HL-60 (cell line): Measurements from ENCODE around the gene GNAQ.

Experiments
- POLR2AphosphoS5 ChIP-seq: IDR thresholded peaks from 2 replicates; pipeline ENCODE4 v1.6.1; 2012; ENCODE audit warnings: low read depth
- TF ChIP-seq, protein P1 (sequence below): IDR thresholded peaks from one replicate; pipeline ENCODE4 v1.5.1; 2011; ENCODE audit warnings: low read length, control low read depth, inconsistent platforms; ENCODE audit not compliant: insufficient read depth

DNA sequence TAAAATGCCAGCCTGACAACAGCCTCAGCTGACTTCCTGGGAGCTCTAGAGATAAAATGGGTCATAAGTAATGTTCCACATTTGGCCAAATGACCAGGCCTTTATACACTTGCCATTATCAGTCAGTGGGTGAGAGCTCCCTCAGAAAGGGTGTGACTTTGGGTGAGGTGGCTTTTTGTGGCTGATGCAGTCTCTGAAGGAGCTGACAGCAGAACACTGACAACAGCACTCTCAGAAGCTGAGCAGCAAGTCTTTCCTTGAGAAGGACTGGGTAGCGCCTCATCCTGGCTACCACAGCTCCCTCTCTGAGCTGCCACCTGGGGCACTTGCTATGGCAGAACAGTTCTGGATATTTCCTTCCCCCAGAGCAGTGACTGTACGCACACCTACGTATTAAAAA lies 22.0 kb upstream of the GNAQ start:
- TF ChIP-seq, protein P1, sequence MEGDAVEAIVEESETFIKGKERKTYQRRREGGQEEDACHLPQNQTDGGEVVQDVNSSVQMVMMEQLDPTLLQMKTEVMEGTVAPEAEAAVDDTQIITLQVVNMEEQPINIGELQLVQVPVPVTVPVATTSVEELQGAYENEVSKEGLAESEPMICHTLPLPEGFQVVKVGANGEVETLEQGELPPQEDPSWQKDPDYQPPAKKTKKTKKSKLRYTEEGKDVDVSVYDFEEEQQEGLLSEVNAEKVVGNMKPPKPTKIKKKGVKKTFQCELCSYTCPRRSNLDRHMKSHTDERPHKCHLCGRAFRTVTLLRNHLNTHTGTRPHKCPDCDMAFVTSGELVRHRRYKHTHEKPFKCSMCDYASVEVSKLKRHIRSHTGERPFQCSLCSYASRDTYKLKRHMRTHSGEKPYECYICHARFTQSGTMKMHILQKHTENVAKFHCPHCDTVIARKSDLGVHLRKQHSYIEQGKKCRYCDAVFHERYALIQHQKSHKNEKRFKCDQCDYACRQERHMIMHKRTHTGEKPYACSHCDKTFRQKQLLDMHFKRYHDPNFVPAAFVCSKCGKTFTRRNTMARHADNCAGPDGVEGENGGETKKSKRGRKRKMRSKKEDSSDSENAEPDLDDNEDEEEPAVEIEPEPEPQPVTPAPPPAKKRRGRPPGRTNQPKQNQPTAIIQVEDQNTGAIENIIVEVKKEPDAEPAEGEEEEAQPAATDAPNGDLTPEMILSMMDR = no peak
- TF ChIP-seq POLR2AphosphoS5 = no peak
